Kidney (tissue), 14 donors: Measurements from ENCODE around the gene KCNH5. TPM values are rescaled to one million over a fixed set of nuclear protein-coding genes. Genes with fewer than 3 reads are reported as not detected.

Experiments used
- DNase-seq, 5 donors: peaks; one replicate each; pipeline ENCODE4 v3.0.0-alpha.2; 2013 to 2020
- FAIRE-seq: peaks from 2 replicates; lab custom pipeline; 2012; peaks lifted over from hg19 to GRCh38; lab: Jason Lieb, UNC
- H3K27ac ChIP-seq, 2 donors: one replicate each; pipeline ENCODE4 v1.7.0; 2013; ENCODE audit warnings: low read depth in 2 of 2, low read length in 2 of 2, inconsistent platforms in 1 of 2
- H3K27me3 ChIP-seq: one replicate; pipeline ENCODE4 v1.7.1; 2013; ENCODE audit warnings: low read length, inconsistent platforms; ENCODE audit not compliant: control insufficient read depth, insufficient read depth
- H3K36me3 ChIP-seq, 3 donors: one replicate each; pipeline versions ENCODE4 v1.7.0 to v1.7.1; 2013; ENCODE audit warnings: low read length in 3 of 3, control low read depth in 1 of 3, inconsistent platforms in 1 of 3; ENCODE audit not compliant: insufficient read depth in 3 of 3, control insufficient read depth in 2 of 3
- H3K4me1 ChIP-seq, 3 donors: one replicate each; pipeline versions ENCODE4 v1.7.0 to v1.7.1; 2013; ENCODE audit warnings: low read length in 3 of 3, inconsistent platforms in 1 of 3, low read depth in 1 of 3; ENCODE audit not compliant: control insufficient read depth in 2 of 3, insufficient read depth in 2 of 3
- H3K4me3 ChIP-seq, 3 donors: one replicate each; pipeline versions ENCODE4 v1.7.0 to v1.8.1; 2013; ENCODE audit warnings: low read length in 3 of 3, control low read depth in 1 of 3, inconsistent platforms in 1 of 3
- H3K9ac ChIP-seq, 3 donors: one replicate each; pipeline versions ENCODE4 v1.7.0 to v1.7.1; 2013; ENCODE audit warnings: low read length in 3 of 3, control low read depth in 1 of 3, inconsistent platforms in 1 of 3
- H3K9me3 ChIP-seq, 3 donors: one replicate each; pipeline versions ENCODE4 v1.7.0 to v1.7.1; 2013; ENCODE audit warnings: low read length in 3 of 3, control low read depth in 1 of 3, inconsistent platforms in 1 of 3; ENCODE audit not compliant: control insufficient read depth in 2 of 3, insufficient read depth in 1 of 3
- intact Hi-C: fragments of 100-400 bp; cut with DNase I; formaldehyde crosslinking; loops from one replicate; pipeline ENCODE4 v1.11.1; 2022
- polyA plus RNA-seq: library from polyadenylated mRNA; stranded (reverse); fragments of 350-450 nt; fragmentation: Illumina TruSeq; extraction: RNeasy Lipid Tissue Mini Kit (QIAGEN cat#74804); gene quantifications from one replicate; pipeline ENCODE4 v1.2.3, GENCODE V29; 2014; ENCODE audit warnings: low read depth, low replicate concordance; ENCODE audit not compliant: insufficient read depth
- total RNA-seq: library from RNA; stranded (reverse); fragmentation: NEBNext Ultra II Directional; extraction: Animal tissue kit (Norgen Biotek cat#: 25700); gene quantifications from one replicate; pipeline ENCODE4 v1.2.1, GENCODE V29; 2021
- TF ChIP-seq, protein P1 (sequence below): IDR thresholded peaks from 3 replicates; pipeline ENCODE4 v1.5.1; 2012; ENCODE audit warnings: mild to moderate bottlenecking, moderate library complexity, borderline replicate concordance; ENCODE audit not compliant: insufficient read depth; ENCODE audit errors: extremely low read depth
- donor health status: control.
- donor health status: control.
- donor health status: control.
- donor health status: control.
- donor health status: control.
- donor health status: DM: yes; HTN: yes; CAD: no.
- donor health status: Normal renal cell carcinoma (clear cell type).

KCNH5 gene
- total and polyA plus RNA-seq, 2 donors from 2014 or later: not detected

DNA sequence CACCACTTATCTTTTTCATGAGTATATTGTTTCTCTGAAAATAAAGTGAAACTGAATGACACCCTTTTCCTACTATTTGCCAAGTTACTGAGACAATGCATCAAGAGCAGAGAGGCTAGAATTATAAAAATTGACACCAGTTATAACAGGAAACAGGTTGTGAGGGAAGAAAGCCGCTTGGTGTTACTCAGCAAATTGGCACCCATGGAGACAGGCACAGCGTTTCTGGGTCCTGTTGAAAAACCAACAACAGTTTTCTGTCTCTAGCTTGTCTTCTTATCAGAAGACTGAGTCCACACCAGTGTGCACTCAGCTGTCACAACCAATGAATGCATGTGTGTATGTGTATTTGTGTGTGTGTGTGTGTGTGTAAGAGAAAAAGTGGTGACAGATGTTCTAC, 267.7 kb downstream of the KCNH5 start:
- H3K36me3 ChIP-seq: no peaks in the 10 kb centered on the region
- no peak overlapping the region for H3K9ac ChIP-seq
- H3K27ac ChIP-seq: no peak overlapping the region
- H3K9me3 ChIP-seq: no peaks in the 10 kb centered on the region
- no peak overlapping the region for H3K4me3 ChIP-seq
- FAIRE-seq (no peak), DNase-seq (no peak)
- intact Hi-C loops: no loop called here
- no peaks in the 10 kb centered on the region for H3K4me1 ChIP-seq
- H3K27me3 ChIP-seq: no peaks in the 10 kb centered on the region
- TF ChIP-seq, protein P1, sequence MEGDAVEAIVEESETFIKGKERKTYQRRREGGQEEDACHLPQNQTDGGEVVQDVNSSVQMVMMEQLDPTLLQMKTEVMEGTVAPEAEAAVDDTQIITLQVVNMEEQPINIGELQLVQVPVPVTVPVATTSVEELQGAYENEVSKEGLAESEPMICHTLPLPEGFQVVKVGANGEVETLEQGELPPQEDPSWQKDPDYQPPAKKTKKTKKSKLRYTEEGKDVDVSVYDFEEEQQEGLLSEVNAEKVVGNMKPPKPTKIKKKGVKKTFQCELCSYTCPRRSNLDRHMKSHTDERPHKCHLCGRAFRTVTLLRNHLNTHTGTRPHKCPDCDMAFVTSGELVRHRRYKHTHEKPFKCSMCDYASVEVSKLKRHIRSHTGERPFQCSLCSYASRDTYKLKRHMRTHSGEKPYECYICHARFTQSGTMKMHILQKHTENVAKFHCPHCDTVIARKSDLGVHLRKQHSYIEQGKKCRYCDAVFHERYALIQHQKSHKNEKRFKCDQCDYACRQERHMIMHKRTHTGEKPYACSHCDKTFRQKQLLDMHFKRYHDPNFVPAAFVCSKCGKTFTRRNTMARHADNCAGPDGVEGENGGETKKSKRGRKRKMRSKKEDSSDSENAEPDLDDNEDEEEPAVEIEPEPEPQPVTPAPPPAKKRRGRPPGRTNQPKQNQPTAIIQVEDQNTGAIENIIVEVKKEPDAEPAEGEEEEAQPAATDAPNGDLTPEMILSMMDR: no peak

DNA sequence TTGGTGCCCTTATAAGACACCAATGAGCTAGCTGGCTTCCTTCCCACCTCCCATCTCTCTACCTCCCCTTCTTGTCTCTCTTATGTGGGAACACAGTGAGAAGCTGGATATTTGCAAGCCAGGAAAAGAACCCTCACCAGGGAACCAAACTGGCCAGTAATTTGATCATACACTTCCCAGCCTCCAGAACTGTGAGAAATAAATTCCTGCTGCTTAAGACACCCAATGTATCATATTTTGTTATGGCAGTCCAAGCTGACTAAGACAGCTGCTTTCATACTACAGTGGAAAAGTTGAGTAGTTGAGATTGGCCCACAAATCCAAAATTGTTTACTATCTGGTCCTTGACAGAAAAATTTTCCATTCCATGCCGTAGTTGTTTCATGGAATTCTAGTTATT, 269.0 kb downstream of the KCNH5 start:
- TF ChIP-seq, protein P1: no peak
- Histone ChIP-seq H3K4me3 (no peak overlapping the region), H3K9ac (no peak overlapping the region), H3K4me1 (no peaks in the 10 kb centered on the region), H3K27me3 (no peaks in the 10 kb centered on the region), H3K27ac (no peak overlapping the region), H3K9me3 (no peaks in the 10 kb centered on the region), H3K36me3 (no peaks in the 10 kb centered on the region)
- intact Hi-C loops: no loop called here
- no peak for FAIRE-seq
- DNase-seq: no peak

DNA sequence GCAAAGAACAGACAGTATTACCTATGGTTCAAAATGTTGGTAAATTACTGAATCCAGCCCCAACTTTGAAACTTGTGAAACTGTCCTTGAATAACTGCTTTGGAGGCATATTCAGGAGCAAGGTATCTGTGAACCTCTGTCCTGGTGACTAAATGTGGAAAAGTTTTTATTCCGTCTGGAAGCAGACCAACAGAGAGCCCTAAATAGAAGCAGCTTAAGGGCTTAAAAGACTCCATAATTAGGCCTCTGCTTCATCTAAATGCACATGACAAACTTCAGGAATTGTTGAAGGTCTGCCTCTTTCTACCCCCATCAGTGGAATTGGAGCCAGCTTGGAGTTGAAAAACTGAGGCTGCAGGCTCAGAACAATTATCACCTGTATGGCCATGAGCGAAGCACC, 276.5 kb downstream of the KCNH5 start:
- TF ChIP-seq, protein P1: no peak
- Histone ChIP-seq H3K9me3 (no peaks in the 10 kb centered on the region), H3K27me3 (no peaks in the 10 kb centered on the region), H3K9ac (no peak overlapping the region), H3K4me1 (no peaks in the 10 kb centered on the region), H3K36me3 (no peaks in the 10 kb centered on the region), H3K27ac (no peak overlapping the region), H3K4me3 (no peak overlapping the region)
- DNase-seq (no peak), FAIRE-seq (no peak)
- intact Hi-C loops: no loop called here

DNA sequence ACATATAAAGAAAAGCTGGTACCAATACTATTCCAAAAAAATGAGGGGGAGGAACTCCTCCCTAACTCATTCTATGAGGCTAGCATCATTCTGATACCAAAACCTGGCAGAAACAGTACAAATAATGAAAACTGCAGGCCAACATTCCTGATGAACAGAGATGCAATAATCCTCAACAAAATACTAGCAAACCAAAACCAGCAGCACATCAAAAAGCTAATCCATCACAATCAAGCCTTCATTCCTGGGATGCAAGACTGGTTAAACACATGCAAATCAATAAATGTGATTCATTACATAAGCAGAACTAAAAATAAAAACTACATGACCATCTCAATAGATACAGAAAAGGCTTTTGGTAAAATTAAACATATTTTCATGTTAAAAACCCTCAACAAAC, 281.3 kb downstream of the KCNH5 start:
- TF ChIP-seq, protein P1: no peak
- H3K4me3 ChIP-seq: no peak overlapping the region

More for the DNA sequence above, 281.3 kb downstream of the KCNH5 start:
- H3K36me3 ChIP-seq: no peaks in the 10 kb centered on the region
- DNase-seq (no peak), FAIRE-seq (no peak)
- H3K27ac ChIP-seq: no peak overlapping the region
- no peaks in the 10 kb centered on the region for H3K4me1 ChIP-seq
- no peak overlapping the region for H3K9ac ChIP-seq
- no peaks in the 10 kb centered on the region for H3K9me3 ChIP-seq
- intact Hi-C loops: no loop called here
- H3K27me3 ChIP-seq: no peaks in the 10 kb centered on the region
